Large intestine (tissue), 3 donors: ENCODE data around the gene AFAP1. TPM values are rescaled to one million over a fixed set of nuclear protein-coding genes. Genes with fewer than 3 reads are reported as not detected.

Experiments used
- DNase-seq, 2 donors: peaks; one replicate each; pipeline versions ENCODE4 v3.0.0 to v3.0.0-alpha.2; 2013
- H3K27ac ChIP-seq: one replicate; pipeline ENCODE4 v1.5.1; 2013; ENCODE audit warnings: low read length
- H3K27me3 ChIP-seq: 2 replicates; pipeline ENCODE4 v1.6.1; 2013; ENCODE audit warnings: low read length; ENCODE audit not compliant: control insufficient read depth, insufficient read depth
- H3K36me3 ChIP-seq: 2 replicates; pipeline ENCODE4 v1.6.1; 2013; ENCODE audit warnings: low read length; ENCODE audit not compliant: control insufficient read depth, insufficient read depth
- H3K4me1 ChIP-seq: one replicate; pipeline ENCODE4 v1.6.1; 2013; ENCODE audit warnings: low read length; ENCODE audit not compliant: control insufficient read depth, insufficient read depth
- H3K4me3 ChIP-seq: one replicate; pipeline ENCODE4 v1.5.1; 2013; ENCODE audit warnings: low read length
- H3K9me3 ChIP-seq: one replicate; pipeline ENCODE4 v1.6.1; 2013; ENCODE audit warnings: mild to moderate bottlenecking, low read depth, low read length, moderate library complexity; ENCODE audit not compliant: control insufficient read depth
- WGBS: methylation state at CpG from one replicate; pipeline ENCODE4 v1.1.5; 2013; ENCODE audit warnings: low lambda C conversion rate; ENCODE audit not compliant: insufficient coverage; 5-methylcytosine and 5-hydroxymethylcytosine counted together
- polyA plus RNA-seq: library from polyadenylated mRNA; unstranded; fragments of 120-200 nt; gene quantifications from one replicate; pipeline ENCODE4 v1.2.1, GENCODE V29; 2013

Gene AFAP1
- polyA plus RNA-seq, 1 donor, result 19.3 TPM

- 100% methylated on average over 3 of the region's 8 CpGs for WGBS
- Histone ChIP-seq H3K27ac (no peak overlapping the region), H3K36me3 (peaks cover 46% of the 10 kb centered on the region)
Observed at GRCh38 chr4:7867701-7868435, 71.8 kb downstream of the AFAP1 start.

GRCh38 chr4:7867191-7867590, 72.5 kb downstream of the AFAP1 start:
- H3K9me3 ChIP-seq, result peaks cover 5% of the 10 kb centered on the region
- H3K27me3 ChIP-seq, result no peaks in the 10 kb centered on the region
- DNase-seq, result no peak
- H3K4me3 ChIP-seq, result no peak overlapping the region
- no peak overlapping the region for H3K27ac ChIP-seq
- H3K36me3 ChIP-seq, result peaks cover 46% of the 10 kb centered on the region
- peaks cover 6% of the 10 kb centered on the region for H3K4me1 ChIP-seq
- WGBS, result no CpG with 5 or more reads among the region's 7 CpGs

More at GRCh38 chr4:7867701-7868435, 71.8 kb downstream of the AFAP1 start:
- no peak overlapping the region for H3K4me3 ChIP-seq
- DNase-seq, result no peak
- peaks cover 6% of the 10 kb centered on the region for H3K4me1 ChIP-seq
- no peaks in the 10 kb centered on the region for H3K27me3 ChIP-seq
- peaks cover 5% of the 10 kb centered on the region for H3K9me3 ChIP-seq

- H3K27me3 ChIP-seq, result no peaks in the 10 kb centered on the region
- WGBS, result 100% methylated on average over 2 of the region's 5 CpGs
Observed at GRCh38 chr4:7865533-7865932, 74.1 kb downstream of the AFAP1 start.

GRCh38 chr4:7864685-7865084, 75.0 kb downstream of the AFAP1 start:
- no CpG with 5 or more reads among the region's 2 CpGs for WGBS
- H3K36me3 ChIP-seq, result peaks cover 41% of the 10 kb centered on the region
- H3K4me1 ChIP-seq, result no peaks in the 10 kb centered on the region
- H3K27me3 ChIP-seq, result no peaks in the 10 kb centered on the region
- H3K9me3 ChIP-seq, result peaks cover 5% of the 10 kb centered on the region
- H3K4me3 ChIP-seq, result no peak overlapping the region
- no peak for DNase-seq
- no peak overlapping the region for H3K27ac ChIP-seq

More at GRCh38 chr4:7865533-7865932, 74.1 kb downstream of the AFAP1 start:
- H3K9me3 ChIP-seq, result peaks cover 5% of the 10 kb centered on the region
- H3K27ac ChIP-seq, result no peak overlapping the region
- H3K36me3 ChIP-seq, result peaks cover 47% of the 10 kb centered on the region
- no peak for DNase-seq
- H3K4me1 ChIP-seq, result no peaks in the 10 kb centered on the region
- H3K4me3 ChIP-seq, result no peak overlapping the region

GRCh38 chr4:7863911-7864681, 75.6 kb downstream of the AFAP1 start:
- Histone ChIP-seq H3K27ac (no peak overlapping the region), H3K27me3 (no peaks in the 10 kb centered on the region), H3K36me3 (peaks cover 41% of the 10 kb centered on the region), H3K9me3 (peaks cover 5% of the 10 kb centered on the region), H3K4me3 (no peak overlapping the region), H3K4me1 (no peaks in the 10 kb centered on the region)
- 100% methylated on average over 2 of the region's 4 CpGs for WGBS
- peak in 1 of 2 donors; percentile 36 for DNase-seq

- Histone ChIP-seq H3K4me3 (no peak overlapping the region), H3K27ac (no peak overlapping the region), H3K36me3 (peaks cover 34% of the 10 kb centered on the region), H3K9me3 (peaks cover 5% of the 10 kb centered on the region), H3K27me3 (no peaks in the 10 kb centered on the region), H3K4me1 (no peaks in the 10 kb centered on the region)
- 100% methylated on average over 1 of the region's 16 CpGs for WGBS
- no peak for DNase-seq
Observed at GRCh38 chr4:7862561-7863192, 77.0 kb downstream of the AFAP1 start.

- H3K27ac ChIP-seq, result peak overlapping the region; percentile 21
- H3K9me3 ChIP-seq, result peaks cover 5% of the 10 kb centered on the region
Observed at GRCh38 chr4:7861440-7861881, 78.2 kb downstream of the AFAP1 start.

GRCh38 chr4:7860600-7861163, 79.0 kb downstream of the AFAP1 start:
- Histone ChIP-seq H3K9me3 (peaks cover 5% of the 10 kb centered on the region), H3K27ac (no peak overlapping the region), H3K27me3 (no peaks in the 10 kb centered on the region), H3K36me3 (peaks cover 22% of the 10 kb centered on the region), H3K4me3 (no peak overlapping the region), H3K4me1 (peaks cover 2% of the 10 kb centered on the region)
- DNase-seq, result no peak
- WGBS, result no CpG with 5 or more reads among the region's 19 CpGs

More at GRCh38 chr4:7861440-7861881, 78.2 kb downstream of the AFAP1 start:
- Histone ChIP-seq H3K4me3 (no peak overlapping the region), H3K27me3 (no peaks in the 10 kb centered on the region), H3K36me3 (peaks cover 26% of the 10 kb centered on the region), H3K4me1 (peaks cover 2% of the 10 kb centered on the region)
- no CpG with 5 or more reads among the region's 6 CpGs for whole genome bisulfite sequencing
- DNase-seq, result no peak

- no peak overlapping the region for H3K4me3 ChIP-seq
- 100% methylated on average over 1 of the region's 4 CpGs for WGBS
- no peak for DNase-seq
- peaks cover 2% of the 10 kb centered on the region for H3K4me1 ChIP-seq
- no peaks in the 10 kb centered on the region for H3K27me3 ChIP-seq
- no peak overlapping the region for H3K27ac ChIP-seq
- H3K36me3 ChIP-seq, result peaks cover 27% of the 10 kb centered on the region
- peaks cover 5% of the 10 kb centered on the region for H3K9me3 ChIP-seq
Observed at GRCh38 chr4:7859326-7859725, 80.3 kb downstream of the AFAP1 start.

- H3K36me3 ChIP-seq, result peaks cover 30% of the 10 kb centered on the region
- peaks cover 2% of the 10 kb centered on the region for H3K4me1 ChIP-seq
- no peaks in the 10 kb centered on the region for H3K9me3 ChIP-seq
- H3K4me3 ChIP-seq, result no peak overlapping the region
- 88% methylated on average over 2 of the region's 5 CpGs for WGBS
- H3K27ac ChIP-seq, result no peak overlapping the region
- H3K27me3 ChIP-seq, result no peaks in the 10 kb centered on the region
- no peak for DNase-seq
Observed at GRCh38 chr4:7858498-7858897, 81.2 kb downstream of the AFAP1 start.
